GM13976 (cell line): ENCODE data around the gene COG5.

Experiments
- DNase-seq: peaks from one replicate; pipeline ENCODE4 v3.0.0; 2012; ENCODE audit warnings: low spot score
- CTCF ChIP-seq: IDR thresholded peaks from 2 replicates; pipeline ENCODE4 v1.5.1; 2012; ENCODE audit warnings: borderline replicate concordance, mild to moderate bottlenecking; ENCODE audit not compliant: insufficient read depth; ENCODE audit errors: extremely low read depth, missing control alignments, control extremely low read depth
- in situ Hi-C: fragments of 300-500 bp; cut with MboI; formaldehyde crosslinking; loops from one replicate; pipeline ENCODE4 v1.12.0; 2022; ENCODE audit warnings: low sequenced_read_pairs, mixed read lengths, inconsistent platforms; ENCODE audit not compliant: unreplicated experiment

Gene COG5

GRCh38 chr7:107262857-107263256 lies 300.9 kb downstream of the COG5 start:
- no peak for TF ChIP-seq CTCF
- in situ Hi-C loops = no loop called here
- DNase-seq = no peak

- in situ Hi-C loops = no loop called here
- no peak for TF ChIP-seq CTCF
- no peak for DNase-seq
Measured at GRCh38 chr7:107258737-107259136, 305.0 kb downstream of the COG5 start.

GRCh38 chr7:107255602-107256001 lies 308.1 kb downstream of the COG5 start:
- no peak for TF ChIP-seq CTCF
- in situ Hi-C loops = no loop called here
- no peak for DNase-seq

- TF ChIP-seq CTCF = no peak
- in situ Hi-C loops = no loop called here
- no peak for DNase-seq
Measured at GRCh38 chr7:107254398-107254985, 309.2 kb downstream of the COG5 start.

- no peak for DNase-seq
- no peak for TF ChIP-seq CTCF
- in situ Hi-C loops = no loop called here
Measured at GRCh38 chr7:107253599-107253998, 310.1 kb downstream of the COG5 start.

- TF ChIP-seq CTCF = no peak
- in situ Hi-C loops = no loop called here
- DNase-seq = no peak
Measured at GRCh38 chr7:107251963-107252362, 311.8 kb downstream of the COG5 start.
